ENCODE data around the gene AGTRAP.

DNA sequence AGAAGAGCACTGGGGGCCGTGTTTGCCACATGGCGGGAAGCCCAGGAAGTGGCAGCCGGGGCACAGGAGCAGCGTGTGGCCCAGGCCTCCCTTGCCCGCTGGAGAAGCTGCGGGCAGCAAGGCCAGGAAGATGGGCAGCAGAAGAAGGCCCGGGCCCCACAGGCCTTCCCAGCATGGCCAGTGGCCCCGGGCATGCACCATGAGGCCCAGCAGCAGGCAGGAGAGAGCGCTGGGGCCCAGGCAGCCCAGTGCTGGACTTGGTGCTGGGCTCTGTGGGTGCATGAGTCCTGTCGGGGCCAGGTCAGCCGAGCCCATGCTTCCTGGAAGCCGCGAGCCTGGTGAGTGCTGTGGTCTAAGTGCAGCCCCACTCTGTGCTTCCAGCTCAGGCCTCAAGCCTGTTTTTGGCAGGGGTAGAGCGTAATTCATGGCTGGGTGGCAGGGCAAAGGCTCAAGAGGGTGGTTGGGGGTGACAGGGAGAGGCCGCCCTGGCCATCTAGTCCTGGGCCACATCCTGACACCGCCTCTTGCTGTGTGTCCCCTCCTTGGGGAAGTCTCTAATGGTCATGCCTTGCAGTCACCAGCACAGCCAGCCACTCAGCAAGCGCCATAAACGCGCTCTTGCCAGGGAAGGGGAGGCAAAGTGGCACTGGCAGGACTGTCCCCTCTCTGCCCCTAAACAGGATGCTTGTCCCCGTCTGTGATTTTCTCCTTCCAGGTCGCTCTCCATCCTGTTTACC is 48.5 kb downstream of the AGTRAP start:
- TF ChIP-seq ZNF586 (CRISPR knock-in tag; conservative IDR thresholded peaks at IDR 0.05) (no peak), EP300 (IDR thresholded peaks at IDR 0.05; ENCODE audit: low read length) (no peak), POLR2A (conservative IDR thresholded peaks at IDR 0.05) (no peak)
